ENCODE results near the gene VWA3A. TPM values are rescaled to one million over a fixed set of nuclear protein-coding genes. Genes with fewer than 3 reads are reported as not detected.
"Not testable (repeated sequence)": the region's sequence is repeated elsewhere in the genome, so short reads cannot be mapped to it uniquely, and the experiment has no call there.

Gene VWA3A
- total RNA-seq, 1 donor: 0.36 TPM

- Histone ChIP-seq H3K9me3 (ENCODE audit: low read depth, low read length) (no peaks in the 10 kb centered on the region), H3K4me3 (ENCODE audit: insufficient read depth, low read length) (no peak overlapping the region), H3K27ac (ENCODE audit: low read depth, low read length) (no peak overlapping the region), H2AFZ (ENCODE audit: low read length) (no peak overlapping the region), H4K20me1 (ENCODE audit: insufficient read depth, low read length) (no peaks in the 10 kb centered on the region), H3K36me3 (ENCODE audit: insufficient read depth, low read length) (no peaks in the 10 kb centered on the region), H3K4me1 (ENCODE audit: insufficient read depth, low read length) (no peaks in the 10 kb centered on the region), H3K4me2 (ENCODE audit: insufficient read depth, low read length) (no peak overlapping the region), H3K79me2 (ENCODE audit: insufficient read depth, low read length) (no peaks in the 10 kb centered on the region), H3K27me3 (ENCODE audit: insufficient read depth, low read length) (no peaks in the 10 kb centered on the region)
- no peak for TF ChIP-seq CTCF (IDR thresholded peaks at IDR 0.05; ENCODE audit: extremely low read depth, low read depth, low read length)
- DNase-seq (ENCODE audit: insufficient read length, low spot score, missing footprints): no peak
These were observed 59.1 kb downstream of the VWA3A start for GRCh38 chr16:22151246-22151998.

GRCh38 chr16:22152316-22152715 lies 60.0 kb downstream of the VWA3A start:
- H3K4me3 ChIP-seq (ENCODE audit: insufficient read depth, low read length): no peak overlapping the region
- no peaks in the 10 kb centered on the region for H3K36me3 ChIP-seq (ENCODE audit: insufficient read depth, low read length)
- H3K4me1 ChIP-seq (ENCODE audit: insufficient read depth, low read length): no peaks in the 10 kb centered on the region
- no peak overlapping the region for H3K4me2 ChIP-seq (ENCODE audit: insufficient read depth, low read length)
- H4K20me1 ChIP-seq (ENCODE audit: insufficient read depth, low read length): no peaks in the 10 kb centered on the region
- H2AFZ ChIP-seq (ENCODE audit: low read length): no peak overlapping the region
- no peaks in the 10 kb centered on the region for H3K9me3 ChIP-seq (ENCODE audit: low read depth, low read length)
- H3K27me3 ChIP-seq (ENCODE audit: insufficient read depth, low read length): no peaks in the 10 kb centered on the region
- H3K27ac ChIP-seq (ENCODE audit: low read depth, low read length): no peak overlapping the region
- no peak for DNase-seq (ENCODE audit: insufficient read length, low spot score, missing footprints)
- no peak for TF ChIP-seq CTCF (IDR thresholded peaks at IDR 0.05; ENCODE audit: extremely low read depth, low read depth, low read length)
- no peaks in the 10 kb centered on the region for H3K79me2 ChIP-seq (ENCODE audit: insufficient read depth, low read length)

GRCh38 chr16:22153078-22153477 lies 60.7 kb downstream of the VWA3A start:
- not testable (repeated sequence) for H3K27ac ChIP-seq (ENCODE audit: low read depth, low read length); H3K79me2 ChIP-seq (ENCODE audit: insufficient read depth, low read length); H3K36me3 ChIP-seq (ENCODE audit: insufficient read depth, low read length); H3K4me1 ChIP-seq (ENCODE audit: insufficient read depth, low read length); H2AFZ ChIP-seq (ENCODE audit: low read length); H3K4me3 ChIP-seq (ENCODE audit: insufficient read depth, low read length); H3K4me2 ChIP-seq (ENCODE audit: insufficient read depth, low read length); H4K20me1 ChIP-seq (ENCODE audit: insufficient read depth, low read length); H3K27me3 ChIP-seq (ENCODE audit: insufficient read depth, low read length); DNase-seq (ENCODE audit: insufficient read length, low spot score, missing footprints); H3K9me3 ChIP-seq (ENCODE audit: low read depth, low read length)

- Histone ChIP-seq H3K27me3 (ENCODE audit: insufficient read depth, low read length) (peaks cover 7% of the 10 kb centered on the region), H3K4me1 (ENCODE audit: insufficient read depth, low read length) (no peaks in the 10 kb centered on the region), H3K4me2 (ENCODE audit: insufficient read depth, low read length) (no peak overlapping the region), H3K4me3 (ENCODE audit: insufficient read depth, low read length) (no peak overlapping the region), H4K20me1 (ENCODE audit: insufficient read depth, low read length) (no peaks in the 10 kb centered on the region), H2AFZ (ENCODE audit: low read length) (no peak overlapping the region), H3K9me3 (ENCODE audit: low read depth, low read length) (no peaks in the 10 kb centered on the region), H3K27ac (ENCODE audit: low read depth, low read length) (no peak overlapping the region), H3K79me2 (ENCODE audit: insufficient read depth, low read length) (no peaks in the 10 kb centered on the region), H3K36me3 (ENCODE audit: insufficient read depth, low read length) (no peaks in the 10 kb centered on the region)
- DNase-seq (ENCODE audit: insufficient read length, low spot score, missing footprints): no peak
- TF ChIP-seq CTCF (IDR thresholded peaks at IDR 0.05; ENCODE audit: extremely low read depth, low read depth, low read length): no peak
These were observed 69.1 kb downstream of the VWA3A start for GRCh38 chr16:22161401-22161800.

All from osteoblast (primary cell).